CD14-positive monocyte (primary cell): ENCODE results near the gene UMPS. TPM values are rescaled to one million over a fixed set of nuclear protein-coding genes. Genes with fewer than 3 reads are reported as not detected.

ENCODE experiments used
- DNase-seq, 3 donors: peaks; one replicate each; pipeline ENCODE4 v3.0.0-alpha.2; 2011 to 2022
- H2AFZ ChIP-seq: 2 replicates; pipeline ENCODE4 v1.6.0; 2012; ENCODE audit warnings: mild to moderate bottlenecking, low read depth, low read length, inconsistent platforms; ENCODE audit not compliant: insufficient read depth, poor library complexity, severe bottlenecking
- H3K27ac ChIP-seq, 2 donors: 1 replicate in 1 of 2; 2 replicates in 1 of 2; pipeline ENCODE4 v1.5.1; 2012 to 2013; ENCODE audit warnings: low read length in 2 of 2, control low read depth in 1 of 2, inconsistent platforms in 1 of 2, low read depth in 1 of 2, mild to moderate bottlenecking in 1 of 2
- H3K27me3 ChIP-seq, 2 donors: one replicate each; pipeline versions ENCODE4 v1.6.0 to v1.6.1; 2011 to 2013; ENCODE audit warnings: low read length in 2 of 2; ENCODE audit not compliant: control insufficient read depth in 2 of 2, insufficient read depth in 2 of 2
- H3K36me3 ChIP-seq, 2 donors: replicated peaks in 1 of 2; 1 replicate in 1 of 2; 2 replicates in 1 of 2; pipeline versions ENCODE4 v1.5.1 to v1.6.1; 2012 to 2013; ENCODE audit warnings: low read length in 2 of 2, control low read depth in 1 of 2, inconsistent platforms in 1 of 2, mild to moderate bottlenecking in 1 of 2; ENCODE audit not compliant: insufficient read depth in 2 of 2, control insufficient read depth in 1 of 2
- H3K4me1 ChIP-seq, 2 donors: 1 replicate in 1 of 2; 2 replicates in 1 of 2; pipeline versions ENCODE4 v1.5.1 to v1.6.1; 2012 to 2013; ENCODE audit warnings: low read length in 2 of 2, control low read depth in 1 of 2, inconsistent platforms in 1 of 2, mild to moderate bottlenecking in 1 of 2, moderate library complexity in 1 of 2; ENCODE audit not compliant: insufficient read depth in 2 of 2, control insufficient read depth in 1 of 2
- H3K4me2 ChIP-seq: replicated peaks from 2 replicates; pipeline ENCODE3; 2012; ENCODE audit warnings: low read length, moderate library complexity, mild to moderate bottlenecking; ENCODE audit not compliant: poor library complexity, severe bottlenecking; ENCODE audit errors: extremely low read depth
- H3K4me3 ChIP-seq, 3 experiments: fragments of 200-600 bp in 1 of 3; sonication (generic) in 1 of 3; replicated peaks in 1 of 3; 1 replicate in 2 of 3; 2 replicates in 1 of 3; pipeline ENCODE4 v1.5.1; 2011 to 2013; ENCODE audit warnings: low read length in 3 of 3, mild to moderate bottlenecking in 3 of 3, control low read depth in 2 of 3, low read depth in 2 of 3, inconsistent platforms in 1 of 3, moderate library complexity in 1 of 3
- H3K79me2 ChIP-seq: 2 replicates; pipeline ENCODE4 v1.6.0; 2012; ENCODE audit warnings: mild to moderate bottlenecking, control low read depth, inconsistent platforms, low read length, moderate library complexity; ENCODE audit not compliant: insufficient read depth
- H3K9ac ChIP-seq: 2 replicates; pipeline ENCODE4 v1.6.0; 2017; ENCODE audit warnings: low read length, mild to moderate bottlenecking; ENCODE audit not compliant: insufficient read depth, poor library complexity, severe bottlenecking
- H3K9me3 ChIP-seq, 2 donors: replicated peaks in 1 of 2; 1 replicate in 1 of 2; 2 replicates in 1 of 2; pipeline versions ENCODE4 v1.5.1 to v1.6.1; 2012 to 2013; ENCODE audit warnings: low read length in 2 of 2, control low read depth in 1 of 2; ENCODE audit not compliant: control insufficient read depth in 1 of 2, insufficient read depth in 1 of 2
- H4K20me1 ChIP-seq: 2 replicates; pipeline ENCODE4 v1.6.0; 2012; ENCODE audit warnings: mild to moderate bottlenecking, low read length, control low read depth, moderate library complexity; ENCODE audit not compliant: insufficient read depth
- H3K27ac Mint-ChIP-seq, 7 donors: one replicate each; pipeline ENCODE4 v1.8.0; 2020; ENCODE audit warnings: mild to moderate bottlenecking in 7 of 7, mixed read lengths in 7 of 7, moderate library complexity in 6 of 7, inconsistent platforms in 2 of 7
- H3K27me3 Mint-ChIP-seq, 3 donors: one replicate each; pipeline ENCODE4 v1.8.0; 2021 to 2022; ENCODE audit warnings: low read depth in 3 of 3, mild to moderate bottlenecking in 3 of 3, mixed read lengths in 3 of 3, moderate library complexity in 3 of 3, inconsistent platforms in 1 of 3
- H3K36me3 Mint-ChIP-seq, 2 donors: one replicate each; pipeline ENCODE4 v1.8.0; 2020; ENCODE audit warnings: mixed read lengths in 2 of 2, inconsistent platforms in 1 of 2, mild to moderate bottlenecking in 1 of 2
- H3K4me1 Mint-ChIP-seq: one replicate; pipeline ENCODE4 v1.8.0; 2020; ENCODE audit warnings: mild to moderate bottlenecking, mixed read lengths
- H3K4me3 Mint-ChIP-seq, 2 donors: one replicate each; pipeline ENCODE4 v1.8.0; 2020; ENCODE audit warnings: mild to moderate bottlenecking in 2 of 2, mixed read lengths in 2 of 2, moderate library complexity in 1 of 2
- H3K9me3 Mint-ChIP-seq, 7 donors: one replicate each; pipeline ENCODE4 v1.8.0; 2020 to 2022; ENCODE audit warnings: mixed read lengths in 7 of 7, mild to moderate bottlenecking in 6 of 7, moderate library complexity in 6 of 7, inconsistent platforms in 2 of 7
- WGBS: methylation state at CpG from one replicate; pipeline ENCODE4 v1.1.5; 2013; ENCODE audit warnings: missing lambda C conversion rate; ENCODE audit not compliant: insufficient coverage; 5-methylcytosine and 5-hydroxymethylcytosine counted together
- intact Hi-C, 2 donors: fragments of 100-400 bp; cut with micrococcal nuclease; formaldehyde crosslinking; loops; one replicate each; pipeline versions ENCODE4 v1.15.0 to v1.15.1; 2023
- polyA plus RNA-seq, 3 donors: library from polyadenylated mRNA; depleted of rRNA in 1 of 3; unstranded in 2 of 3; stranded (reverse) in 1 of 3; fragments of 300-500 nt in 2 of 3; fragments of >200 nt in 1 of 3; fragmentation: Illumina TruSeq in 2 of 3; gene quantifications; 1 replicate in 2 of 3; 2 replicates in 1 of 3; pipeline ENCODE4 v1.2.3, GENCODE V29; 2012 to 2021
- TF ChIP-seq, protein P1 (sequence below): fragments of 200-600 bp; IDR thresholded peaks from one replicate; pipeline ENCODE4 v1.8.0; 2022; ENCODE audit warnings: antibody characterized with exemption, mild to moderate bottlenecking

UMPS gene
- polyA plus RNA-seq, 3 donors, result 4.6 to 13.5 (median 9.1) TPM

DNA sequence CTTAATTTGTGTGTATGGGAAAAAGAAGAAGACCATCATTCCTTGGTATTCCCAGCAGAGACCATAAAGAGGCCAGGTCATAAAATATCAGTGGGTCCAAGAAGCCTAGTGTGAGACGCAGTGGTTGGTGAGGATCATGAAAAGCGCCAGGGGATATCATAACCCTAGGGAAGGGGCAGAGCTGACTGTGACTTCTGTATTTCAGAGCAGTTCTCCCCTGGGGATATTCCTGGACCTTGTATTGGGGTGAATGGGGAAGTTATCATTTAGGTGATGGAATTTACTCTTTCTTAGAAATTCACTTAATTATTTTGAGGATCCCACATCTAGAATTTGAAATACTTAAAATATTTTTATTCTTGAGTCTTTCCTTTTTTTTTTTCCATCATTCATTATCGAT, 34.9 kb upstream of the UMPS start:
- H3K9me3 ChIP-seq, result no peaks in the 10 kb centered on the region
- H3K79me2 ChIP-seq, result no peaks in the 10 kb centered on the region
- Mint-ChIP-seq H3K36me3 (no peaks in the 10 kb centered on the region), H3K4me3 (no peak overlapping the region), H3K27me3 (peaks cover 3 to 9% (median 7%) of the 10 kb centered on the region in 3 donors), H3K4me1 (no peaks in the 10 kb centered on the region), H3K27ac (no peak overlapping the region), H3K9me3 (no peaks in the 10 kb centered on the region)
- no peak overlapping the region for H3K4me3 ChIP-seq
- H3K27ac ChIP-seq, result no peak overlapping the region
- no peaks in the 10 kb centered on the region for H4K20me1 ChIP-seq
- DNase-seq, result no peak
- H2AFZ ChIP-seq, result no peak overlapping the region
- WGBS, result 83% methylated on average over 2 of the region's 3 CpGs
- no peak overlapping the region for H3K9ac ChIP-seq
- peaks cover 0 to 2% of the 10 kb centered on the region in 2 donors for H3K27me3 ChIP-seq
- H3K36me3 ChIP-seq, result no peaks in the 10 kb centered on the region
- intact Hi-C loops, result no loop called here
- TF ChIP-seq, protein P1, sequence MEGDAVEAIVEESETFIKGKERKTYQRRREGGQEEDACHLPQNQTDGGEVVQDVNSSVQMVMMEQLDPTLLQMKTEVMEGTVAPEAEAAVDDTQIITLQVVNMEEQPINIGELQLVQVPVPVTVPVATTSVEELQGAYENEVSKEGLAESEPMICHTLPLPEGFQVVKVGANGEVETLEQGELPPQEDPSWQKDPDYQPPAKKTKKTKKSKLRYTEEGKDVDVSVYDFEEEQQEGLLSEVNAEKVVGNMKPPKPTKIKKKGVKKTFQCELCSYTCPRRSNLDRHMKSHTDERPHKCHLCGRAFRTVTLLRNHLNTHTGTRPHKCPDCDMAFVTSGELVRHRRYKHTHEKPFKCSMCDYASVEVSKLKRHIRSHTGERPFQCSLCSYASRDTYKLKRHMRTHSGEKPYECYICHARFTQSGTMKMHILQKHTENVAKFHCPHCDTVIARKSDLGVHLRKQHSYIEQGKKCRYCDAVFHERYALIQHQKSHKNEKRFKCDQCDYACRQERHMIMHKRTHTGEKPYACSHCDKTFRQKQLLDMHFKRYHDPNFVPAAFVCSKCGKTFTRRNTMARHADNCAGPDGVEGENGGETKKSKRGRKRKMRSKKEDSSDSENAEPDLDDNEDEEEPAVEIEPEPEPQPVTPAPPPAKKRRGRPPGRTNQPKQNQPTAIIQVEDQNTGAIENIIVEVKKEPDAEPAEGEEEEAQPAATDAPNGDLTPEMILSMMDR, result no peak
- H3K4me2 ChIP-seq, result no peak overlapping the region
- no peaks in the 10 kb centered on the region for H3K4me1 ChIP-seq

DNA sequence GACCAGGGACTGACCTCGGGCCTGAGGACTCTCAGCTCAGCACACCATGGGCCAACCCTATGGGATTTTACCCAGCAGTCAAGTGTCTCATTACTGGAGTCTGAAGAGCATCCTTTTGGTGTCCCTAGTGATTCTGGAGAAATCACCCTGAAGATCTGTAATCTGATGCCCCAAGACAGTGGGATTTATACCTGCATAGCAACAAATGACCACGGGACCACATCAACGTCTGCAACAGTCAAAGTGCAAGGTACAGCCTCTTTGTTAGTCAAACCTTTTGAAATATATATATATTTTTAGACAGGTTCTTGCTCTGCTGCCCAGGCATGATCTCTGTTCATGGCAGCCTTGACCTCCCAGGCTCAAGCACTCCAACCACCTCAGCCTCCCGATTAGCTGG, 34.2 kb upstream of the UMPS start:
- no peak for DNase-seq
- Histone ChIP-seq H4K20me1 (no peaks in the 10 kb centered on the region), H3K4me1 (no peaks in the 10 kb centered on the region), H3K27me3 (peaks cover 0 to 2% of the 10 kb centered on the region in 2 donors), H2AFZ (no peak overlapping the region), H3K4me3 (no peak overlapping the region), H3K9me3 (no peaks in the 10 kb centered on the region), H3K36me3 (no peaks in the 10 kb centered on the region), H3K4me2 (no peak overlapping the region), H3K9ac (no peak overlapping the region), H3K27ac (no peak overlapping the region), H3K79me2 (no peaks in the 10 kb centered on the region)
- no peaks in the 10 kb centered on the region for H3K36me3 Mint-ChIP-seq
- no peak overlapping the region for H3K4me3 Mint-ChIP-seq
- H3K4me1 Mint-ChIP-seq, result no peaks in the 10 kb centered on the region
- 90% methylated on average over 1 of the region's 4 CpGs for WGBS
- TF ChIP-seq, protein P1, result no peak
- H3K27me3 Mint-ChIP-seq, result peaks cover 3 to 14% (median 10%) of the 10 kb centered on the region in 3 donors
- no peak overlapping the region for H3K27ac Mint-ChIP-seq
- H3K9me3 Mint-ChIP-seq, result no peaks in the 10 kb centered on the region
- intact Hi-C loops, result no loop called here
